DOHH2 (cell line): ENCODE results near the gene PIGT.

ENCODE experiments used
- CTCF ChIP-seq: fragments of 200-600 bp; sonication (generic); IDR thresholded peaks from one replicate; pipeline ENCODE4 v1.5.1; 2014; ENCODE audit warnings: antibody characterized with exemption, mild to moderate bottlenecking, low read depth, low read length; ENCODE audit not compliant: poor library complexity, severe bottlenecking
- EZH2phosphoT487 ChIP-seq: fragments of 200-600 bp; sonication (generic); IDR thresholded peaks from 2 replicates; pipeline ENCODE4 v1.6.1; 2017; ENCODE audit warnings: borderline replicate concordance, mild to moderate bottlenecking, antibody characterized with exemption, low read length, moderate library complexity, mixed read lengths

GRCh38 chr20:45467861-45468260, 51.9 kb downstream of the PIGT start:
- TF ChIP-seq CTCF, result no peak
- no peak for TF ChIP-seq EZH2phosphoT487
